ENCODE results near the gene SYNDIG1L. TPM values are rescaled to one million over a fixed set of nuclear protein-coding genes. Genes with fewer than 3 reads are reported as not detected.

Gene SYNDIG1L
- total RNA-seq, 1 experiment from 2014 or later, result 0.33 TPM

- peaks cover 44% of the 10 kb centered on the region; the same call in 1 of the 2 replicates for H3K79me2 ChIP-seq (ENCODE audit: insufficient read depth, low read length)
- no peak for TF ChIP-seq CTCF (conservative IDR thresholded peaks at IDR 0.05)
These were observed 68.4 kb downstream of the SYNDIG1L start for GRCh38 chr14:74357585-74357984.

More at GRCh38 chr14:74357585-74357984, 68.4 kb downstream of the SYNDIG1L start:
- Mint-ChIP-seq H3K9me3 (no peaks in the 10 kb centered on the region), H3K4me1 (peaks cover 39 to 54% of the 10 kb centered on the region in 2 experiments), H3K27ac (peak overlapping the region in 2 of 3 experiments; percentile 79; a peak in 3 of 7 replicates), H3K36me3 (ENCODE audit: insufficient read depth in 1 of 3, low read depth in 3 of 3) (peaks cover 38 to 71% (median 47%) of the 10 kb centered on the region in 3 experiments), H3K27me3 (ENCODE audit: low read depth) (no peaks in the 10 kb centered on the region), H3K4me3 (no peak overlapping the region)
- Histone ChIP-seq H2BK120ac (ENCODE audit: low read depth, low read length, poor library complexity, severe bottlenecking) (no peak overlapping the region), H2BK5ac (ENCODE audit: insufficient read length, low read length) (no peak overlapping the region), H3K56ac (ENCODE audit: insufficient read length, low read depth, low read length) (no peak overlapping the region), H3K4me2 (ENCODE audit: insufficient read depth, insufficient read length, low read length) (no peak overlapping the region), H3K23ac (ENCODE audit: insufficient read length, low read depth, low read length) (no peak overlapping the region), H3K9ac (ENCODE audit: extremely low read depth, insufficient read length, low read length) (no peak overlapping the region), H4K91ac (ENCODE audit: insufficient read length, low read depth, low read length) (no peak overlapping the region), H4K5ac (ENCODE audit: insufficient read length, low read depth, low read length) (no peak overlapping the region), H3K9me3 (ENCODE audit: control insufficient read depth, low read depth, low read length) (no peaks in the 10 kb centered on the region), H2AK5ac (ENCODE audit: insufficient read length, low read length) (no peak overlapping the region), H2AFZ (ENCODE audit: low read length) (no peak overlapping the region), H2BK20ac (ENCODE audit: low read depth, low read length, poor library complexity, severe bottlenecking) (no peak overlapping the region), H2BK15ac (ENCODE audit: low read depth, low read length) (no peak overlapping the region), H3K27me3 (ENCODE audit: insufficient read depth, low read length) (no peaks in the 10 kb centered on the region), H3K27ac (ENCODE audit: insufficient read length, low read depth, low read length) (no peak overlapping the region), H3K4ac (ENCODE audit: low read depth, low read length) (no peak overlapping the region), H4K20me1 (ENCODE audit: control insufficient read depth, insufficient read depth, insufficient read length) (no peaks in the 10 kb centered on the region), H3T11ph (ENCODE audit: low read length) (no peak overlapping the region), H4K8ac (replicated peaks; ENCODE audit: insufficient read length, low read depth, low read length) (no peak overlapping the region), H3K79me1 (ENCODE audit: insufficient read depth, low read depth, low read length, poor library complexity, severe bottlenecking) (peaks cover 3% of the 10 kb centered on the region), H3K18ac (ENCODE audit: insufficient read length, low read depth, low read length) (no peak overlapping the region), H3K14ac (ENCODE audit: insufficient read depth, low read length) (no peak overlapping the region), H2BK12ac (ENCODE audit: insufficient read length, low read depth, low read length) (no peak overlapping the region), H3K4me1 (ENCODE audit: insufficient read depth, low read length) (peaks cover 1% of the 10 kb centered on the region; the same call in 1 of the 2 replicates), H3K23me2 (ENCODE audit: insufficient read length, low read depth, low read length, poor library complexity, severe bottlenecking) (no peaks in the 10 kb centered on the region)
- no peak for DNase-seq
- WGBS (ENCODE audit: extremely low coverage, insufficient read length, low lambda C conversion rate), result no CpG with 5 or more reads among the region's 19 CpGs
